ENCODE results near the gene QRSL1. TPM values are rescaled to one million over a fixed set of nuclear protein-coding genes. Genes with fewer than 3 reads are reported as not detected.
"Not testable (repeated sequence)": the region's sequence is repeated elsewhere in the genome, so short reads cannot be mapped to it uniquely, and the experiment has no call there.

QRSL1 gene
- total RNA-seq = 10 to 100 TPM; 22.9 to 24.5 TPM

- ChIA-PET CTCF (interaction anchor here (0.6 kb wide), 1 partner anchor 288 kb away, joined by 3 read pairs; no protein-coding TSS in a partner anchor), POLR2A (no interaction called here)
These were observed at the start of gene QRSL1, which contains the start of gene RTN4IP1 for GRCh38 chr6:106629103-106629858. Gene QRSL1 (plus strand): TSS chr6:106629578. CDS start chr6:106629682, 104 bp downstream. Gene RTN4IP1 (minus strand): TSS chr6:106629498. CDS start chr6:106629021, 477 bp downstream.

GRCh38 chr6:106581468-106581867 is 47.9 kb upstream of the QRSL1 start:
- CTCF ChIA-PET = no interaction called here

DNA sequence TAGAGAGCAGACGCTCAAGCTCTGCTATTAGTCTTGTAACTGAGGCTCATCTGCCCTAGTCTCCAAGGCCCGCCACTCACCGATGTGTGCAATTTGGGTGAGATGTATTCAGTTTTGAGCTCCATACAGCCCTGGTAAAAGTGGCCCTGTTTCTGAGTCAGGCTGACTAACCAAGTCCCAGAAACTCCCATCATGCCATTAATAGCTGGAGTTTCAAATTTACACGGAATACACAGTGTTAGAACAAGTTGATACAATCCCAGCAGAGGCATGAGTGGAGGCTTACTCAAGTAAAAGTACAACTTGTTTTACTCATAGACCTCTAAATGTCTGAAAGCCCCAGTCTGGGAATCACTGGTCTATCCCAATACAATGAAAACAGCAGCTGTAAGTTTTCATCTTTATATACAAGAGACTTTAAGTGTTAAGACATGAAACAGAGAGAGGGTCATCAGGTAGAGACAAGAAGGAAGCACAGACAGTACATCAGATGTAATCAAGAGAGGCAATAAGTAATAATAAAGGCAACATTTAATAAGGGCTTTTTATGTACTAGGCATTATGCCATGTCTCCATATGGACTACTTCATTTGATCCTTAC is 42.5 kb upstream of the QRSL1 start:
- CTCF ChIA-PET = interaction anchor here (1.3 kb wide), 1 partner anchor 20 kb away, joined by 4 read pairs; no protein-coding TSS in a partner anchor
- POLR2A ChIA-PET = no interaction called here

More at GRCh38 chr6:106581468-106581867, 47.9 kb upstream of the QRSL1 start:
- POLR2A ChIA-PET = no interaction called here

DNA sequence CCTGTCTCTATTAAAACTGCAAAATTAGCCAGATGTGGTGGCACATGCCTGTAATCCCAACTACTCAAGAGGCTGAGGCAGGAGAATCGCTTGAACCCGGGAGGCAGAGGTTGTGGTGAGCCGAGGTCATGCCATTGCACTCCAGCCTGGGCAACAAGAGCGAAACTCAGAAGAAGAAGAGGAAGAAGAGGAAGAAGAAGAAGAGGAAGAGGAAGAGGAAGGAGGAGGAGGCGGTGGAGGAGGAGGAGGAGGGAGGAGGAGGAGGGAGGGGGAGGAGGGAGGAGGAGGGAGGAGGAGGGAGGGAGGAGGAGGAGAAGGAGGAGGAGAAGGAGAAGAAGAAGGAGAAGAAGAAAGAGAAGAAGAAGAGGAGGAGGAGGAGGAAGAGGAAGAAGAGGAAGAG is 40.4 kb upstream of the QRSL1 start:
- POLR2A ChIA-PET, CTCF ChIA-PET: not testable (repeated sequence)

DNA sequence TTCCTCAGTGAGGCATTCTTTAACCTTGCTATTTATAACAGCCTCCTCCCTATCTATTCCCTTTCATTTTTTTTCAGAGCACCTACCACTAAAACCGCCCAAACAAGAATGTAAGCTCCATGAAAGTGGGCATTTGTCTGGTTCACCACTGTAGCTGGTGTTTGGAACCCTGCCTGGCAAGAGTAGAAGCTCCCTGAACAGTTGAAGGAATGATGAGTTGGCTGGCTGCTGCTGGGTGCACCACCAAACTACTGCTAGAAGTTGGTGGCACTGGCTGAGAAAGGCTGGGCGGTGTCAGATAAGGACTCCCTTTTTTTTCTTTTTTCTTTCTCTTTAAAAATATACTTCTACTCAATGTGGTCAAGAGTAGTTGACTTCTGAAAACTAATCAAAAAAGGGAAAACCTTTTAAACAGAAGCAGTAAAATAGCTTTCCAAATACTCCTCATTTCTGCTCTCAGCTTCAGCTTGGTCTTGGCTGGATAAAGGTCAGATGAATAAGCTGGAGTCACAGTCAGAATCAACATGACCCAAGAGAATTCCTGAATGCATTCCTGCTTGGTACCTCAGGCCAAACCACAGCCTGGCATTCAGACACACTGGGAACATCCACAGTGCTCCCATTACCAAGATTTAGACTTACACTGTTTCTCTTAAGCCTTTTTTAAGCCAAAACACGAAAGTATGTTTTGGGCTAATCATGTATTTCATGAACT is 38.1 kb upstream of the QRSL1 start:
- CTCF ChIA-PET = interaction anchor here (0.9 kb wide), 1 partner anchor 388 kb away, joined by 3 read pairs; no protein-coding TSS in a partner anchor

GRCh38 chr6:106599440-106599839 is 29.9 kb upstream of the QRSL1 start:
- ChIA-PET CTCF (interaction anchor here (0.7 kb wide), 1 partner anchor 220 kb away, joined by 3 read pairs; no protein-coding TSS in a partner anchor), POLR2A (no interaction called here)

More for the DNA sequence above, 38.1 kb upstream of the QRSL1 start:
- POLR2A ChIA-PET = no interaction called here

GRCh38 chr6:106600329-106600728 is 29.0 kb upstream of the QRSL1 start:
- CTCF ChIA-PET = no interaction called here

GRCh38 chr6:106608080-106608668 is 21.2 kb upstream of the QRSL1 start:
- POLR2A ChIA-PET = no interaction called here

More at GRCh38 chr6:106600329-106600728, 29.0 kb upstream of the QRSL1 start:
- POLR2A ChIA-PET = no interaction called here

DNA sequence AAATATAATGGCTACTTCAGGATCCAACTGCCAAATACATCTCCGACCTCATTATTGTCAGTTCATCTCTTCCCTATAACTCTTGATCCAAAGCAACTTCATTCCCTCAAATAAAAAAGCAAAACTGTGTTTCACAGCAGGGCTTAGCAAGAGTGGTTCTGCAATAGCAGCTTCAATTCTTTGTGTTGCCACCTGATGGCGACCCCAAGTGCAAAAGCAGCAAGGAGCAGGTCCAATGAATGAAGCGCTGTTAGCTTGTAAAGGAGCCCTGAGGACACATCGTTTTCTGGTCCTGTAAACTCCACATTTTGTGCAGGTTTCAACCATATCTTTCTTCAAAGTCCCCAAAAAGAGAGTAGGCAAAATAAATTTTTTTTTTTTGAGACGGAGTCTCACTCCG is 19.7 kb upstream of the QRSL1 start:
- POLR2A ChIA-PET = no interaction called here
- CTCF ChIA-PET = interaction anchor here (1.4 kb wide), 1 partner anchor 370 kb away, joined by 4 read pairs; no protein-coding TSS in a partner anchor

More at GRCh38 chr6:106608080-106608668, 21.2 kb upstream of the QRSL1 start:
- CTCF ChIA-PET = interaction anchor here (0.7 kb wide), 1 partner anchor 468 kb away, joined by 3 read pairs; no protein-coding TSS in a partner anchor

DNA sequence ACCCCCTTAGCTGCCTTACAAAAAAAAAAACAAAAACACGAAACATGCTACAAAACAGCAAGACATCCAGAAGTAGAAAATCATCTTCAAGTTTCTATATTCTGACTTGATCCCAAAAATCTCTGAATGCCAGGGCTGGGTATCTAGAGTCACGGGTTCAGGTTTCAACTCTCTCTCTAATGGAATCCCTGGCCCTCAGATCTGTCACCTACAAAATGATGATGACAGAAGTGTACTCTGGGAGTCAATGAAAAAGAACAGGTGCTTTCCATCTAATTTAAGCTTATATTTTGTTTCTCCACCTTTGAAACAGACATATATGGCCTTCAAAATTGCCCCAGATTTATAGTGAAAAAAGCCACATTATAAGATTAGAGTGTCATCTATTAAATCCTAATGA is 18.3 kb upstream of the QRSL1 start:
- ChIA-PET CTCF (interaction anchor here (1.4 kb wide), 1 partner anchor 369 kb away, joined by 4 read pairs; no protein-coding TSS in a partner anchor), POLR2A (interaction anchor here (0.6 kb wide), 1 partner anchor 446 kb away, joined by 3 read pairs; no protein-coding TSS in a partner anchor)

DNA sequence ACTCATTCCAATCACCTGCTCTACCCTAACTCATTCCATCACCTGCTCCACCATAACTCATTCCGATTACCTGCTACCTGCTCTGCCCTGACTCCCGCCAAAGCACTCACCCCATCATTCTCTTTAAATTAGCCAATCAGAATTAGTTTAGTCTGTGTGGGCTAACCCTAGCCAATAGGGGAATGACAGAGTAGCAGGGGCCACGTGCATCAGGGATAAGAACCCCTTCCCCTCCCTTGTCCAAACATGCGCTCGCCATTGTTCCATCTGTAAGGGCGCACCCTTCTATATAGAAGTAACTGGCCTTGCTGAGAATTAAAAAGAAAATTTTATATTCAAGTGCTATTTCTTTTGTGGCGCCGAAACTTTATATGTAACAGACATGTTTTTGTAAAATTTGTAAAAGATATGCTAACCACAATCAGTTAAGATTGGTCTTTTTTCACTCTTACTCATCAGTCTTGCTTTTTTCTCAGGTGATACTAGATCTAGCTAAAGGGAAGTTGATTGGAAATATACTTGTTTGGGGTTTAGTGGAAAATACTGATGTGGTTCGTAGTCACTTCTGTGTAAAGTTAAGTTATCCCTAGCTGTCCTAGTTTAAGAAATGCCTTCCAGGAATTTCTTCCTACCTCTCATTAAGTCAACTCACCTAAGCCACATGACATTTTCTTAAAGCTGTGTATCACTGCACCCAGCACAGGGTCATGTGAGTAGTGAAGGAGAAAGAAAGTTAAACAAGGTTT is 16.5 kb upstream of the QRSL1 start:
- POLR2A ChIA-PET = no interaction called here
- CTCF ChIA-PET = no interaction called here

GRCh38 chr6:106613590-106613989 is 15.8 kb upstream of the QRSL1 start:
- ChIA-PET CTCF (no interaction called here), POLR2A (no interaction called here)

DNA sequence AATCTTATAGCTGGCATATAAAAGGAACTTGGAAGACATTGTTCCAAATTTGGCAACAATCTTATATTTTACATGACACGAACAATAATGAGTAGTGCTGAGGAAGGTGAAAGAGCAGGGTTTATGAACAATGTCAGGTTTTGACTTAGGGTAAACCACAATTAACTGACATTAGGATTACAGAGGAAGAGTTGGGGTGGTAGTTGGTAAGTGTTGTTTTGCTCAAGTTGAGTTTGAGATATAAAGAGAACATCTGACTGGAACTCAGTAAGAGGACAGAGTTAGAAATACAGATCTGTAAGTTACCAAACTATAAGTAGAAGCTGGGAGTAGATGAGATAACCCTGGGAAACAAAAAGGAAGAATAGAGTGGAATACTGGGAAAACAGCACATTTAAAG is 15.2 kb upstream of the QRSL1 start:
- POLR2A ChIA-PET = no interaction called here

GRCh38 chr6:106614592-106615257 is 14.7 kb upstream of the QRSL1 start:
- ChIA-PET CTCF (no interaction called here), POLR2A (no interaction called here)

More for the DNA sequence above, 15.2 kb upstream of the QRSL1 start:
- CTCF ChIA-PET = no interaction called here

DNA sequence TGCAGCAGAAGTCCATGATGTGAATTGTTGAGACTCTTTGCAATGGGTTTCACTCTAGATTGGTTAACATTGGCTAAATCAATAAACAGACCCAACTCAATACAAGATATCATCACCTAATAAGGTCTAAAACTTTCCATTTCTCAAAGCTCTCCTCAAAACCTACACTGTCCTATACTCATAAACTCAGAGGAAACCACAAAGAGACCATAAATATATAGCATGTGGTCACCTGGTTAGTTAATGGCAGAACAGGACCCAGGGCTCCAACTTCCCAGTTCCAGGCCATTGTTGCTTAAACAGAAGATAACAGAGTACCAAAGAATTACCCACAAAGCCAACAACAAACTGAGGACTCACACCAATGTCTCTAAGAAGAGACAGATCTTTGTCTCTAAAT is 12.1 kb upstream of the QRSL1 start:
- POLR2A ChIA-PET = no interaction called here
- CTCF ChIA-PET = no interaction called here

GRCh38 chr6:106617857-106618256 is 11.5 kb upstream of the QRSL1 start:
- CTCF ChIA-PET = no interaction called here
- POLR2A ChIA-PET = no interaction called here

GRCh38 chr6:106618324-106618723 is 11.1 kb upstream of the QRSL1 start:
- CTCF ChIA-PET = no interaction called here
- POLR2A ChIA-PET = no interaction called here

GRCh38 chr6:106619223-106619622 is 10.2 kb upstream of the QRSL1 start:
- ChIA-PET CTCF (interaction anchor here (1.2 kb wide), 1 partner anchor 378 kb away, joined by 3 read pairs; no protein-coding TSS in a partner anchor), POLR2A (no interaction called here)

All from activated CD8-positive, alpha-beta memory T cell treated with anti-CD3 and anti-CD28 coated beads for 36 hours (primary cell).